CD8-positive, alpha-beta memory T cell (primary cell): ENCODE measurements around the gene GPR37L1. TPM values are rescaled to one million over a fixed set of nuclear protein-coding genes. Genes with fewer than 3 reads are reported as not detected.
"Not testable (repeated sequence)": the region's sequence is repeated elsewhere in the genome, so short reads cannot be mapped to it uniquely, and the experiment has no call there.

ENCODE experiments used
- CTCF ChIA-PET: fragments of 350-600 bp; sonication (Branson Sonifier 250); formaldehyde crosslinking; loops from one replicate; lab custom pipeline; 2021; ENCODE audit warnings: antibody characterized with exemption; lab: Charles Lee
- POLR2A ChIA-PET: fragments of 350-600 bp; sonication (Branson Sonifier 250); formaldehyde crosslinking; loops from one replicate; lab custom pipeline; 2021; ENCODE audit warnings: antibody characterized with exemption; lab: Charles Lee
- DNase-seq, 5 donors: peaks; one replicate each; pipeline versions ENCODE4 v3.0.0 to v3.0.0-alpha.2; 2020 to 2022; ENCODE audit warnings: mixed read lengths in 1 of 5
- H3K27ac ChIP-seq: one replicate; pipeline ENCODE4 v1.7.0; 2013; ENCODE audit warnings: low read depth, mild to moderate bottlenecking, low read length, moderate library complexity
- H3K27me3 ChIP-seq: 2 replicates; pipeline ENCODE4 v1.7.0; 2013; ENCODE audit warnings: low read length, mild to moderate bottlenecking; ENCODE audit not compliant: insufficient read depth, poor library complexity, severe bottlenecking
- H3K36me3 ChIP-seq: 2 replicates; pipeline ENCODE4 v1.7.0; 2013; ENCODE audit warnings: mild to moderate bottlenecking, low read length, moderate library complexity; ENCODE audit not compliant: insufficient read depth
- H3K4me1 ChIP-seq: 2 replicates; pipeline ENCODE4 v1.7.0; 2013; ENCODE audit warnings: mild to moderate bottlenecking, low read length, moderate library complexity; ENCODE audit not compliant: insufficient read depth
- H3K4me3 ChIP-seq: 2 replicates; pipeline ENCODE4 v1.7.0; 2013; ENCODE audit warnings: mild to moderate bottlenecking, low read length
- H3K9me3 ChIP-seq: 2 replicates; pipeline ENCODE4 v1.7.0; 2013; ENCODE audit warnings: mild to moderate bottlenecking, low read length
- H3K27ac Mint-ChIP-seq, 8 donors: one replicate each; pipeline ENCODE4 v1.8.0; 2020 to 2021; ENCODE audit warnings: mixed read lengths in 8 of 8, mild to moderate bottlenecking in 6 of 8, inconsistent platforms in 3 of 8, moderate library complexity in 3 of 8
- H3K27me3 Mint-ChIP-seq, 2 donors: one replicate each; pipeline ENCODE4 v1.8.0; 2020 to 2021; ENCODE audit warnings: mixed read lengths in 2 of 2, mild to moderate bottlenecking in 1 of 2, moderate library complexity in 1 of 2
- H3K36me3 Mint-ChIP-seq, 3 donors: one replicate each; pipeline ENCODE4 v1.8.0; 2020 to 2021; ENCODE audit warnings: mixed read lengths in 3 of 3, inconsistent platforms in 1 of 3, mild to moderate bottlenecking in 1 of 3
- H3K4me1 Mint-ChIP-seq, 3 donors: one replicate each; pipeline ENCODE4 v1.8.0; 2020 to 2021; ENCODE audit warnings: mixed read lengths in 3 of 3, inconsistent platforms in 1 of 3, mild to moderate bottlenecking in 1 of 3
- H3K4me3 Mint-ChIP-seq, 7 donors: one replicate each; pipeline ENCODE4 v1.8.0; 2020 to 2021; ENCODE audit warnings: mixed read lengths in 7 of 7, mild to moderate bottlenecking in 6 of 7, moderate library complexity in 4 of 7, inconsistent platforms in 2 of 7
- H3K9me3 Mint-ChIP-seq, 5 donors: one replicate each; pipeline ENCODE4 v1.8.0; 2020 to 2022; ENCODE audit warnings: mixed read lengths in 5 of 5, mild to moderate bottlenecking in 3 of 5, moderate library complexity in 2 of 5, inconsistent platforms in 1 of 5
- polyA plus RNA-seq: library from polyadenylated mRNA; unstranded; fragments of 300-500 nt; fragmentation: Illumina TruSeq; gene quantifications from one replicate; pipeline ENCODE4 v1.2.3, GENCODE V29; 2021
- total RNA-seq, 2 experiments: library from RNA; stranded (reverse); gene quantifications; one replicate each; pipeline ENCODE4 v1.2.3, GENCODE V29; 2021

Gene GPR37L1
- total and polyA plus RNA-seq, 3 experiments from 2014 or later: 0.08 TPM; not detected in 2

DNA sequence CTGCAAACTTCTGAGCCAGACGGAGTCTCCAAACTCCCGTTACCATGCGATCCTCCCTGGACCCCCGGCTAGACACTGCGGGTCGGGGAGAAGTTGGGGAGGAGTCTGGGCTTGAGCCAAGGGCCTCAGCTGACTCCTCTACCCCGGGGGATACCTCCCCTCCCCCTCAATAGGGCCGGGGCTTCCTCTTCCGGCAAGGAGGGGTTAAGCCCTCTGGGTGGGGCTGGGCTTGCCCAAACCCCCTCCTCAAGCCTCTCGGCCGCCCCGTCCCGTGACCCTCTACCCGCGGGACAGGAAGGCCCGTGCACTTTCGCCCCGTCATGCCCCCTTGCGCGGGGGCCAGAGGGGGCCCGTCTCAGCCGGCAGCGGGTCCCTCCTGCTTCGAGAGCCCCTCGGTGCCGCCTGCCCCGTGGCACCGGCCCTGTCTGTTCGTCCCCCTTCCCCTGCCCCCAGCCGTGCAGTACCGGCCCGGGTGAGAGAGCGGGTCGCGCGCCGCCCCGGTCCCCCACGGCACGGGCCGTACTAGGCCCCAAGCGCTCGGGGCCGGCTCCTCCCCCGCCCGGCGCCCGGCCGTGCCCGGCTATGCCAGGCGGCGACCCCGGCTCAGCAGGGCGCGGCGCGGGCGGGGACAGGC lies 21.2 kb downstream of the GPR37L1 start:
- Mint-ChIP-seq H3K9me3 (no peaks in the 10 kb centered on the region), H3K36me3 (peaks cover 3 to 36% (median 4%) of the 10 kb centered on the region in 3 donors), H3K4me1 (peaks cover 35 to 52% (median 45%) of the 10 kb centered on the region in 3 donors), H3K27ac (peak overlapping the region; percentile 83 to 98 (median 94)), H3K27me3 (no peaks in the 10 kb centered on the region), H3K4me3 (peak overlapping the region; percentile 88 to 98 (median 94))
- ChIA-PET POLR2A (interaction anchor here (1.6 to 2.7 kb wide), 2 partner anchors 9 to 16 kb away, joined by 4 to 17 read pairs; partner anchors contain the start of gene PTPN7), CTCF (interaction anchor here (2.3 to 5.6 kb wide), 3 partner anchors 9 to 18 kb away, joined by 8 to 33 read pairs (median 23); partner anchors contain the start of gene PTPN7)
- H3K27me3 ChIP-seq: no peaks in the 10 kb centered on the region
- no peaks in the 10 kb centered on the region for H3K9me3 ChIP-seq
- H3K4me3 ChIP-seq: peak overlapping the region; percentile 93
- H3K4me1 ChIP-seq: peaks cover 21% of the 10 kb centered on the region
- peak in 2 of 5 donors; percentile 34 to 60 for DNase-seq
- H3K36me3 ChIP-seq: peaks cover 10% of the 10 kb centered on the region
- H3K27ac ChIP-seq: peak overlapping the region; percentile 79

DNA sequence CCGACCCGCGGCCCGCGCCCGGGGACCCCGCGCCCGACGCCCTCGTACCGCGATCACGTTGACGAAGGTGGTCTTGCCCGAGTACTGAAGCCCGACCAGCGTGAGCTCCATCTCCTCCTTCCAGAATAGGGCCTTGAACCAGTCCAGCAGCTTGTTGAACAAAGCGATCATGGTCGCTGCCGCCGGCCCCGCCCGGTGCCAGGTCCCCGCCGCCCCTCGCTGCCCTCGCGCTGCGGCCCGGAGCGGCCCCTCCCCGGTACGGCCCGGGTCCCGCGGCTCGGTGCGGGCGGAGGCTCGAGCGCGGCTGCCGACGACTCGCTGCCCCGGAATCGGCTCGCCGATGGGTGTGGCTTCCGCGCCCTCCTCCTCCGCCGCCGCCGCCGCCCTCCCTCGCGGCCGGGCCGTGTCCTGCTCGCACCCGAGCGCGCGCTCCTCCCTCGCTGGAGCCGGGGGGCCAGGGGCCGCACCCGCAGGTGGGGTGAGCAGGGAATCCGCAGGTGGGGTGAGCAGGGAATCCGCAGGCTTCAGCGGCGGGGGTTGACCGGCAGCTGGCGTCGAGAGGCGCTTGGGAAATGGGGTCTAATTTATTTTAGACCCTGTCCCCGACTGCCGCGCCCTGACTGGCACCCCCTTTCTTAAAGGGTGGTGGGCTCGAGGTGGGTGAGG lies 21.8 kb downstream of the GPR37L1 start, which contains the start of gene ARL8A:
TSS of gene ARL8A (minus strand) at position 336 of the 666 bp plus-strand sequence. CDS start at position 171, 165 bp downstream.
- peak; percentile 62 to 79 (median 65) for DNase-seq
- H3K27ac Mint-ChIP-seq: peak within 1 kb of the TSS; percentile 87 to 98 (median 96)
- H3K27me3 Mint-ChIP-seq: no peaks in the 10 kb centered on the region
- Histone ChIP-seq H3K36me3 (peaks cover 14% of the 10 kb centered on the region), H3K9me3 (no peaks in the 10 kb centered on the region), H3K27ac (peak within 1 kb of the TSS; percentile 79), H3K4me3 (peak within 1 kb of the TSS; percentile 93), H3K27me3 (no peaks in the 10 kb centered on the region), H3K4me1 (peaks cover 21% of the 10 kb centered on the region)
- ChIA-PET CTCF (interaction anchor here (2.3 to 5.6 kb wide), 3 partner anchors 9 to 17 kb away, joined by 8 to 33 read pairs (median 23); partner anchors contain the start of gene PTPN7), POLR2A (interaction anchor here (0.7 to 2.7 kb wide), 3 partner anchors 9 to 197 kb away, joined by 3 to 17 read pairs (median 4); partner anchors contain the start of genes PTPN7 and UBE2T)
- peak within 1 kb of the TSS; percentile 88 to 98 (median 94) for H3K4me3 Mint-ChIP-seq
- H3K4me1 Mint-ChIP-seq: peaks cover 32 to 50% (median 42%) of the 10 kb centered on the region in 3 donors
- H3K36me3 Mint-ChIP-seq: peaks cover 3 to 39% (median 4%) of the 10 kb centered on the region in 3 donors
- H3K9me3 Mint-ChIP-seq: no peaks in the 10 kb centered on the region

- peaks cover 21% of the 10 kb centered on the region for H3K4me1 ChIP-seq
- H3K9me3 ChIP-seq: no peaks in the 10 kb centered on the region
- H3K36me3 ChIP-seq: peaks cover 16% of the 10 kb centered on the region
- peak in 1 of 5 donors; percentile 8 for DNase-seq
- ChIA-PET CTCF (interaction anchor here (1.7 to 5.6 kb wide), 3 partner anchors 10 to 17 kb away, joined by 4 to 33 read pairs (median 6); no protein-coding TSS in a partner anchor), POLR2A (interaction anchor here (0.7 to 2.7 kb wide), 3 partner anchors 15 to 197 kb away, joined by 3 to 17 read pairs (median 7); partner anchors contain the start of genes PTPN7 and UBE2T)
- no peaks in the 10 kb centered on the region for H3K27me3 Mint-ChIP-seq
- H3K27ac Mint-ChIP-seq: peak overlapping the region; percentile 77 to 97 (median 92)
- peak overlapping the region; percentile 59 for H3K4me3 ChIP-seq
- peak overlapping the region; percentile 57 for H3K27ac ChIP-seq
- H3K4me3 Mint-ChIP-seq: peak overlapping the region; percentile 85 to 96 (median 91)
- no peaks in the 10 kb centered on the region for H3K9me3 Mint-ChIP-seq
- H3K27me3 ChIP-seq: no peaks in the 10 kb centered on the region
- H3K4me1 Mint-ChIP-seq: peaks cover 32 to 46% (median 42%) of the 10 kb centered on the region in 3 donors
- H3K36me3 Mint-ChIP-seq: peaks cover 3 to 44% (median 4%) of the 10 kb centered on the region in 3 donors
Observed at GRCh38 chr1:202145068-202145743, 22.5 kb downstream of the GPR37L1 start.

GRCh38 chr1:202145744-202146140 lies 23.0 kb downstream of the GPR37L1 start:
- H3K36me3 Mint-ChIP-seq: peaks cover 4 to 49% (median 5%) of the 10 kb centered on the region in 3 donors
- H3K27ac Mint-ChIP-seq: peak overlapping the region in 7 of 8 donors; percentile 77 to 97 (median 92)
- not testable (repeated sequence) for DNase-seq, H3K9me3 ChIP-seq, H3K9me3 Mint-ChIP-seq, H3K27me3 ChIP-seq, H3K4me3 ChIP-seq, H3K27ac ChIP-seq, H3K27me3 Mint-ChIP-seq
- peaks cover 21% of the 10 kb centered on the region for H3K4me1 ChIP-seq
- CTCF ChIA-PET: interaction anchor here (0.6 to 5.6 kb wide), 4 partner anchors 9 to 288 kb away, joined by 3 to 33 read pairs (median 5); no protein-coding TSS in a partner anchor
- H3K36me3 ChIP-seq: peaks cover 22% of the 10 kb centered on the region
- peaks cover 34 to 44% (median 41%) of the 10 kb centered on the region in 3 donors for H3K4me1 Mint-ChIP-seq
- POLR2A ChIA-PET: interaction anchor here (2.4 kb wide), 1 partner anchor 14 kb away, joined by 7 read pairs; the partner anchor contains the start of gene PTPN7
- H3K4me3 Mint-ChIP-seq: peak overlapping the region; percentile 85 to 96 (median 91)

DNA sequence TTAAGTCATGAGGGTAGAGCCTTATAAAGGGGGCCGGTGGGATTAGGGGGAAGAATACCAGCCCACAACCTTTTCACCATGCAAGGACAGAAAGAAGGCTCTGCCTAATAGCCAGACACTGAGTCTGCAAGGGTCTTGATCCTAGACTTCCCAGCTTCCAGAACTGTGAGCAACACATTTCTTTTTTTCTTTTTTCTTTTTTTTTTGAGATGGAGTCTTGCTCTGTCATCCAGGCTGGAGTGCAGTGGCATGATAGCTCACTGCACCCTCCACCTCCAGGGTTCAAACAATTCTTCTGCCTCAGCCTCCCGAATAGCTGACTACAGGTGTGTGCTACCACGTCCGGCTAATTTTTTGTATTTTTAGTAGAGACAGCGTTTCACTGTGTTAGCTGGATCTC lies 23.6 kb downstream of the GPR37L1 start:
- DNase-seq: no peak
- Mint-ChIP-seq H3K4me1 (peaks cover 29 to 44% (median 36%) of the 10 kb centered on the region in 3 donors), H3K4me3 (peak overlapping the region in 5 of 7 donors; percentile 13 to 95 (median 91))

DNA sequence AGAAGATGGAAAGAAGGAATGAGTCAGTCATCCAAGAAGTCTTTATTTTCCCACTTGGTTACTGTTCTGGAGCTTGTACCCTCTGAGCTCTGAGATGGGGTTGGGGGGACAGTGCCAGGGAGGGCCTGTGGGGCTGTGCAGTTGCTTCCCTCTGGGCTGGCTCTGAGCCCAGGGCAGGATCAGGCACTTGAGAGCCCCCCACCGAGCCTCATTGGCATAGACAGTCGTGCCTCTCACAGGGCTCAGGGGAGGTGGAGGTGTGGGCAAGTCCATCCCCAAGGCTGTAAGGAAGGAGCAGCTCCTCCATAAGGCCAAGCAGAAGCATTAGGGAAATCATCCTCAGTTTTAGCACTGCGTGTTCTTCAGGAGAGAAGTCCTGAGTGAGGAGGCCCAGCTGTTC lies 24.3 kb downstream of the GPR37L1 start:
- H3K9me3 ChIP-seq: no peaks in the 10 kb centered on the region
- H3K36me3 ChIP-seq: peaks cover 34% of the 10 kb centered on the region
- no peaks in the 10 kb centered on the region for H3K9me3 Mint-ChIP-seq
- no peak overlapping the region for H3K27ac ChIP-seq
- H3K27me3 ChIP-seq: no peaks in the 10 kb centered on the region
- DNase-seq: no peak
- H3K4me3 Mint-ChIP-seq: peak overlapping the region in 2 of 7 donors; percentile 36 to 95
- no peak overlapping the region for H3K4me3 ChIP-seq
- peaks cover 0 to 1% of the 10 kb centered on the region in 2 donors for H3K27me3 Mint-ChIP-seq
- peak overlapping the region in 4 of 8 donors; percentile 17 to 47 (median 40) for H3K27ac Mint-ChIP-seq
- peaks cover 4 to 59% (median 11%) of the 10 kb centered on the region in 3 donors for H3K36me3 Mint-ChIP-seq
- ChIA-PET POLR2A (interaction anchor here (1.2 to 2.4 kb wide), 2 partner anchors 13 to 15 kb away, joined by 3 to 7 read pairs; partner anchors contain the start of gene PTPN7), CTCF (interaction anchor here (1.3 to 5.6 kb wide), 5 partner anchors 8 to 42 kb away, joined by 3 to 33 read pairs (median 5); partner anchors contain the start of gene PTPN7)
- H3K4me1 Mint-ChIP-seq: peaks cover 25 to 37% (median 30%) of the 10 kb centered on the region in 3 donors
- H3K4me1 ChIP-seq: peaks cover 21% of the 10 kb centered on the region

More for the DNA sequence above, 23.6 kb downstream of the GPR37L1 start:
- Mint-ChIP-seq H3K36me3 (peaks cover 4 to 52% (median 11%) of the 10 kb centered on the region in 3 donors), H3K9me3 (no peaks in the 10 kb centered on the region), H3K27me3 (peaks cover 0 to 1% of the 10 kb centered on the region in 2 donors), H3K27ac (peak overlapping the region in 5 of 8 donors; percentile 37 to 77 (median 50))
- Histone ChIP-seq H3K36me3 (peaks cover 27% of the 10 kb centered on the region), H3K27me3 (no peaks in the 10 kb centered on the region), H3K27ac (no peak overlapping the region), H3K9me3 (no peaks in the 10 kb centered on the region), H3K4me3 (no peak overlapping the region), H3K4me1 (peaks cover 21% of the 10 kb centered on the region)
- ChIA-PET POLR2A (interaction anchor here (2.4 kb wide), 1 partner anchor 14 kb away, joined by 7 read pairs; the partner anchor contains the start of gene PTPN7), CTCF (interaction anchor here (0.6 to 5.6 kb wide), 5 partner anchors 8 to 288 kb away, joined by 3 to 33 read pairs (median 5); partner anchors contain the start of gene PTPN7)
